Glutamatergic neuron (in vitro differentiated cells): ENCODE results near the gene TRIM24. TPM values are rescaled to one million over a fixed set of nuclear protein-coding genes. Genes with fewer than 3 reads are reported as not detected.

Experiments
- DNase-seq: peaks from one replicate; pipeline ENCODE4 v3.0.0; 2022
- H3K27ac Mint-ChIP-seq: one replicate; pipeline ENCODE4 v1.8.0; 2020; ENCODE audit warnings: mild to moderate bottlenecking, mixed read lengths, inconsistent platforms; ENCODE audit not compliant: unreplicated experiment
- H3K27me3 Mint-ChIP-seq: one replicate; pipeline ENCODE4 v1.8.0; 2020; ENCODE audit warnings: mild to moderate bottlenecking, moderate library complexity, mixed read lengths, inconsistent platforms; ENCODE audit not compliant: unreplicated experiment
- H3K36me3 Mint-ChIP-seq: one replicate; pipeline ENCODE4 v1.8.0; 2020; ENCODE audit warnings: mild to moderate bottlenecking, mixed read lengths, inconsistent platforms; ENCODE audit not compliant: unreplicated experiment
- H3K4me1 Mint-ChIP-seq: one replicate; pipeline ENCODE4 v1.8.0; 2020; ENCODE audit warnings: mild to moderate bottlenecking, low read depth, mixed read lengths, inconsistent platforms; ENCODE audit not compliant: unreplicated experiment
- H3K4me3 Mint-ChIP-seq: one replicate; pipeline ENCODE4 v1.8.0; 2020; ENCODE audit warnings: mild to moderate bottlenecking, mixed read lengths, inconsistent platforms; ENCODE audit not compliant: unreplicated experiment
- H3K9me3 Mint-ChIP-seq: one replicate; pipeline ENCODE4 v1.8.0; 2020; ENCODE audit warnings: mild to moderate bottlenecking, moderate library complexity, mixed read lengths, inconsistent platforms; ENCODE audit not compliant: unreplicated experiment
- total RNA-seq: library from RNA; stranded (reverse); fragmentation: NEBNext Ultra II Directional; extraction: Animal tissue kit (Norgen Biotek cat#: 25700); gene quantifications from one replicate; pipeline ENCODE4 v1.2.1, GENCODE V29; 2021; ENCODE audit not compliant: unreplicated experiment
- TF ChIP-seq, protein P1 (sequence below): fragments of 200-600 bp; sonication (generic); IDR thresholded peaks from one replicate; pipeline ENCODE4 v1.5.0; 2021; ENCODE audit not compliant: partially characterized antibody, unreplicated experiment

Gene TRIM24
- total RNA-seq, 1 donor from 2014 or later = 85.6 TPM

GRCh38 chr7:138575897-138576428 is 115.9 kb downstream of the TRIM24 start:
- H3K27me3 Mint-ChIP-seq = peaks cover 2% of the 10 kb centered on the region
- no peak overlapping the region for H3K4me3 Mint-ChIP-seq
- H3K36me3 Mint-ChIP-seq = no peaks in the 10 kb centered on the region
- no peaks in the 10 kb centered on the region for H3K9me3 Mint-ChIP-seq
- H3K27ac Mint-ChIP-seq = no peak overlapping the region
- TF ChIP-seq, protein P1, sequence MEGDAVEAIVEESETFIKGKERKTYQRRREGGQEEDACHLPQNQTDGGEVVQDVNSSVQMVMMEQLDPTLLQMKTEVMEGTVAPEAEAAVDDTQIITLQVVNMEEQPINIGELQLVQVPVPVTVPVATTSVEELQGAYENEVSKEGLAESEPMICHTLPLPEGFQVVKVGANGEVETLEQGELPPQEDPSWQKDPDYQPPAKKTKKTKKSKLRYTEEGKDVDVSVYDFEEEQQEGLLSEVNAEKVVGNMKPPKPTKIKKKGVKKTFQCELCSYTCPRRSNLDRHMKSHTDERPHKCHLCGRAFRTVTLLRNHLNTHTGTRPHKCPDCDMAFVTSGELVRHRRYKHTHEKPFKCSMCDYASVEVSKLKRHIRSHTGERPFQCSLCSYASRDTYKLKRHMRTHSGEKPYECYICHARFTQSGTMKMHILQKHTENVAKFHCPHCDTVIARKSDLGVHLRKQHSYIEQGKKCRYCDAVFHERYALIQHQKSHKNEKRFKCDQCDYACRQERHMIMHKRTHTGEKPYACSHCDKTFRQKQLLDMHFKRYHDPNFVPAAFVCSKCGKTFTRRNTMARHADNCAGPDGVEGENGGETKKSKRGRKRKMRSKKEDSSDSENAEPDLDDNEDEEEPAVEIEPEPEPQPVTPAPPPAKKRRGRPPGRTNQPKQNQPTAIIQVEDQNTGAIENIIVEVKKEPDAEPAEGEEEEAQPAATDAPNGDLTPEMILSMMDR = no peak
- H3K4me1 Mint-ChIP-seq = peaks cover 10% of the 10 kb centered on the region
- DNase-seq = no peak

GRCh38 chr7:138579136-138579535 is 119.1 kb downstream of the TRIM24 start:
- H3K27me3 Mint-ChIP-seq = peaks cover 2% of the 10 kb centered on the region
- no peak overlapping the region for H3K4me3 Mint-ChIP-seq
- no peaks in the 10 kb centered on the region for H3K9me3 Mint-ChIP-seq
- no peaks in the 10 kb centered on the region for H3K36me3 Mint-ChIP-seq
- no peak overlapping the region for H3K27ac Mint-ChIP-seq
- peaks cover 10% of the 10 kb centered on the region for H3K4me1 Mint-ChIP-seq
- TF ChIP-seq, protein P1 = no peak
- DNase-seq = no peak

- H3K4me3 Mint-ChIP-seq = no peak overlapping the region
- TF ChIP-seq, protein P1 = no peak
- no peak overlapping the region for H3K27ac Mint-ChIP-seq
- no peaks in the 10 kb centered on the region for H3K36me3 Mint-ChIP-seq
- H3K4me1 Mint-ChIP-seq = peaks cover 10% of the 10 kb centered on the region
- no peak for DNase-seq
- H3K9me3 Mint-ChIP-seq = no peaks in the 10 kb centered on the region
- peaks cover 2% of the 10 kb centered on the region for H3K27me3 Mint-ChIP-seq
Observed at GRCh38 chr7:138579671-138580070, 119.6 kb downstream of the TRIM24 start.

GRCh38 chr7:138581065-138581464 is 121.0 kb downstream of the TRIM24 start:
- Mint-ChIP-seq H3K4me1 (peaks cover 10% of the 10 kb centered on the region), H3K27ac (no peak overlapping the region), H3K4me3 (no peak overlapping the region), H3K27me3 (no peaks in the 10 kb centered on the region), H3K36me3 (no peaks in the 10 kb centered on the region), H3K9me3 (no peaks in the 10 kb centered on the region)
- TF ChIP-seq, protein P1 = no peak
- no peak for DNase-seq

DNA sequence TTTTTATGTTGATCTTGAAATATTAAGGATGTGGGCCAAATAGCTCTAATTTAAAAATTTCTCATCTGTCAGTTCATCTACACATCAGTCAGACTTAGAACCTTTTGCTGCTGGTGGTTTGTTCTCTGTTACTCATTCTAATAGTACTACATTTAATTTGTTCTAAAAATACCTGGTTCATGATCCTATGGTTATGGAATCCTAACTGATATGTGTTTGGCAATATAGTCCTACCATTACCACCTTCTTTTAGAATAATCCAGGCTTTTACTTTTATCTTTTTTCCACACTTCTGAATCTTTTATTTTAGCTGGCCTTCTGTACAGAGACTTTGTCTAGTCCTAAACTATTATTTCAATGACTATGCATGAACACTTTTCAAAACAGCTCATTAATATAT is 124.2 kb downstream of the TRIM24 start:
- H3K27me3 Mint-ChIP-seq = no peaks in the 10 kb centered on the region
- TF ChIP-seq, protein P1 = no peak
- DNase-seq = no peak
- H3K36me3 Mint-ChIP-seq = no peaks in the 10 kb centered on the region
- peaks cover 2% of the 10 kb centered on the region for H3K9me3 Mint-ChIP-seq
- no peaks in the 10 kb centered on the region for H3K4me1 Mint-ChIP-seq
- H3K4me3 Mint-ChIP-seq = no peak overlapping the region
- no peak overlapping the region for H3K27ac Mint-ChIP-seq
